ENCODE data around the gene RASA3. TPM values are rescaled to one million over a fixed set of nuclear protein-coding genes. Genes with fewer than 3 reads are reported as not detected.

RASA3 gene
- total RNA-seq, 1 experiment from 2014 or later: 16.5 TPM

GRCh38 chr13:114045113-114045735 lies 87.2 kb downstream of the RASA3 start:
- Histone ChIP-seq H3K27me3 (ENCODE audit: control insufficient read depth, insufficient read depth, low read length) (no peaks in the 10 kb centered on the region), H3K36me3 (replicated peaks; ENCODE audit: control insufficient read depth, insufficient read depth, low read length) (no peaks in the 10 kb centered on the region), H3K4me3 (ENCODE audit: insufficient read depth, low read depth, low read length) (no peak overlapping the region)
- DNase-seq: no peak

DNA sequence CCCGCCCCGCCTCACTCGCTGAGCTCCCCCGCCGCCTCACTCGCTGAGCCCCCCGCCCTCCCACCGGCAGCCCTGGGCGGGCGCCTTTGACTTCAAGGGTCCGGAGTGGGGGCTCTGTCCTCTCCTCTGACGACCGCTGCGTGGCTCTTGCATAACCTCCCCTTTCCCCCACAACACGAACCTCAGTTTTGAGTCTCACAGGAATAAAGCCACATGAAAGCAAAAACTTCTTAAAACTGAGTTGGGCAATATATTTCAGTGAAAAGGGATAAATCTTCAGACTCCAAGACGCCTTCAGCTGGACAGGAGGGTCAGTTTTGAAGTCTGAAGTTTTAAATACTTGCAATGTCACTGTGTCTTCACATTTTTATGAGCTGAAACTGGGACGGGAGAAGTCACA lies 87.9 kb downstream of the RASA3 start:
- Histone ChIP-seq H3K27me3 (ENCODE audit: control insufficient read depth, insufficient read depth, low read length) (no peaks in the 10 kb centered on the region), H3K4me3 (ENCODE audit: insufficient read depth, low read depth, low read length) (no peak overlapping the region), H3K36me3 (replicated peaks; ENCODE audit: control insufficient read depth, insufficient read depth, low read length) (no peaks in the 10 kb centered on the region)
- no peak for DNase-seq

- H3K36me3 ChIP-seq (replicated peaks; ENCODE audit: control insufficient read depth, insufficient read depth, low read length): no peaks in the 10 kb centered on the region
- no peak overlapping the region for H3K4me3 ChIP-seq (ENCODE audit: insufficient read depth, low read depth, low read length)
- H3K27me3 ChIP-seq (ENCODE audit: control insufficient read depth, insufficient read depth, low read length): no peaks in the 10 kb centered on the region
- peak; percentile 83 for DNase-seq
Observed at GRCh38 chr13:114043421-114044053, 88.9 kb downstream of the RASA3 start.

GRCh38 chr13:114042066-114042815 lies 90.2 kb downstream of the RASA3 start:
- no peaks in the 10 kb centered on the region for H3K27me3 ChIP-seq (ENCODE audit: control insufficient read depth, insufficient read depth, low read length)
- no peak for DNase-seq
- no peak overlapping the region for H3K4me3 ChIP-seq (ENCODE audit: insufficient read depth, low read depth, low read length)
- H3K36me3 ChIP-seq (replicated peaks; ENCODE audit: control insufficient read depth, insufficient read depth, low read length): no peaks in the 10 kb centered on the region

- Histone ChIP-seq H3K27me3 (ENCODE audit: control insufficient read depth, insufficient read depth, low read length) (no peaks in the 10 kb centered on the region), H3K4me3 (ENCODE audit: insufficient read depth, low read depth, low read length) (no peak overlapping the region), H3K36me3 (replicated peaks; ENCODE audit: control insufficient read depth, insufficient read depth, low read length) (no peaks in the 10 kb centered on the region)
- DNase-seq: no peak
Observed at GRCh38 chr13:114041493-114041892, 90.9 kb downstream of the RASA3 start.

DNA sequence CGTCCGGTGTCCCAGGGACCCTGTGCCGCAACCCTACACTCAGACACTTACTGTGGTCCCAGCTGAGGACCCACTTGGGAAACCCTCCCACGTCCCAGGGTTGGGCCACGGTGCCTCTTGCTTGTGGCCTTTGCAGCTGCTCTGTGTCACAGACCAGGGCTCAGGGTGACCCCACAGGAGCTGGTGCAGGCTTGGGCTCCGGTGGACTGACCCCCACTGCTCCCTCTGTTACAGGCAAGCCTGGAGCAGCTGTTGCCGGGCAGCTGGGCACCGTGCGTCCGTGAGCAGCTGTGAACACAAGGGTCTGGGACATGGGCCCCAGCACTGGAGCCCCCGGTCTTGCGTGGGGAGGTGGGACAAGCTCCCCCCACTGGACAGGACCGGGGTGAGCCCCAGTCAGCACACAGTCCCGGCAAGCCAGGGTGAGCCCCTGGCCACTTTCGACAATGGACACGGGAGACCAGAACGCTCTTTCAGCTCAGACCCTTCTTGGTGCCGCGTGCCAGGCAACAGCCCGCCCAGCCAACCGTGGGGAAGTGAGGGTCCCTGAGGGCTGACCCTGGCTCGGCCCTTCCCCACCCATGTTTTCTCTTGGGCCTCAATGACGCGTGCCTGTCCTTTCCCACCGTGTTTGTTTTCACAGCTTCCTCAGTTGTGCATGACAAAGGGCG lies 92.8 kb downstream of the RASA3 start:
- H3K27me3 ChIP-seq (ENCODE audit: control insufficient read depth, insufficient read depth, low read length): no peaks in the 10 kb centered on the region
- H3K4me3 ChIP-seq (ENCODE audit: insufficient read depth, low read depth, low read length): no peak overlapping the region
- H3K36me3 ChIP-seq (replicated peaks; ENCODE audit: control insufficient read depth, insufficient read depth, low read length): no peaks in the 10 kb centered on the region
- peak; percentile 79 for DNase-seq

DNA sequence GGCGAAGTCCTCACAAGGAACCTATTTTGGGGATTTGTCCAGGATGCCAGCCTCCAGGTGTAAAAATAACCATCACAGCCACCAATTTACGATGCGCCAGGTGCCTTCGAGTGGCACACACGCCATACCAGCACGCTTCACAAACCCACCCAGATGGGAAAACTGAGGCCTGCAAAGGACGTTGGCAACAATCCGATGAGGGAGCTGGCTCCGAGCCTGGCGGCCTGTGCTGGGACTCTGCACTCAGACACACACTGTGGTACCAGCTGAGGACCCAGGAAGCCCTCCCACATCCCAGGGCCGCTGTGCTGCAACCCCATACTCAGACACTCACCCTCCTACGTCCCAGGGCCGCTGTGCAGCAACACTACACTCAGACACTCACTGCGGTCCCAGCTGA lies 93.5 kb downstream of the RASA3 start:
- H3K36me3 ChIP-seq (replicated peaks; ENCODE audit: control insufficient read depth, insufficient read depth, low read length): no peaks in the 10 kb centered on the region
- H3K4me3 ChIP-seq (ENCODE audit: insufficient read depth, low read depth, low read length): no peak overlapping the region
- DNase-seq: no peak
- no peaks in the 10 kb centered on the region for H3K27me3 ChIP-seq (ENCODE audit: control insufficient read depth, insufficient read depth, low read length)

- no peaks in the 10 kb centered on the region for H3K36me3 ChIP-seq (replicated peaks; ENCODE audit: control insufficient read depth, insufficient read depth, low read length)
- no peak for DNase-seq
- H3K4me3 ChIP-seq (ENCODE audit: insufficient read depth, low read depth, low read length): no peak overlapping the region
- H3K27me3 ChIP-seq (ENCODE audit: control insufficient read depth, insufficient read depth, low read length): no peaks in the 10 kb centered on the region
Observed at GRCh38 chr13:114038211-114038613, 94.2 kb downstream of the RASA3 start.

DNA sequence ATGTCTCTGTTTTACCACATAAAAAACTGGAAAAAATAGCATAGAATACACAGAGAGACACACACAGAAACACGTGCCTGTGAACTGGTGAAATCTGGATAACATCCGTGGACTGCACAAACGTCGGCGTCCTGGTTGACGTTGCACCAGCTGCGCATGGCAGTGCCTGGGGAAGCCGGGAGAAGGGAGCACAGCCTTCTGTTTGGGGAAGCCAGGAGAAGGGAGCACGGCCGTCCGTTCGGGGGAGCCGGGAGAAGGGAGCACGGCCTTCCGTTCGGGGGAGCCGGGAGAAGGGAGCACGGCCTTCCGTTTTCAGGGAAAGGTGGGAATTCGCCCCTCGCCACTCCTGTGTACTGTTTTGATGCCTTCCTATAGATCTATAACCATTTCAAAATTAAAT lies 94.7 kb downstream of the RASA3 start:
- H3K27me3 ChIP-seq (ENCODE audit: control insufficient read depth, insufficient read depth, low read length): no peaks in the 10 kb centered on the region
- H3K4me3 ChIP-seq (ENCODE audit: insufficient read depth, low read depth, low read length): no peak overlapping the region
- no peaks in the 10 kb centered on the region for H3K36me3 ChIP-seq (replicated peaks; ENCODE audit: control insufficient read depth, insufficient read depth, low read length)
- no peak for DNase-seq

DNA sequence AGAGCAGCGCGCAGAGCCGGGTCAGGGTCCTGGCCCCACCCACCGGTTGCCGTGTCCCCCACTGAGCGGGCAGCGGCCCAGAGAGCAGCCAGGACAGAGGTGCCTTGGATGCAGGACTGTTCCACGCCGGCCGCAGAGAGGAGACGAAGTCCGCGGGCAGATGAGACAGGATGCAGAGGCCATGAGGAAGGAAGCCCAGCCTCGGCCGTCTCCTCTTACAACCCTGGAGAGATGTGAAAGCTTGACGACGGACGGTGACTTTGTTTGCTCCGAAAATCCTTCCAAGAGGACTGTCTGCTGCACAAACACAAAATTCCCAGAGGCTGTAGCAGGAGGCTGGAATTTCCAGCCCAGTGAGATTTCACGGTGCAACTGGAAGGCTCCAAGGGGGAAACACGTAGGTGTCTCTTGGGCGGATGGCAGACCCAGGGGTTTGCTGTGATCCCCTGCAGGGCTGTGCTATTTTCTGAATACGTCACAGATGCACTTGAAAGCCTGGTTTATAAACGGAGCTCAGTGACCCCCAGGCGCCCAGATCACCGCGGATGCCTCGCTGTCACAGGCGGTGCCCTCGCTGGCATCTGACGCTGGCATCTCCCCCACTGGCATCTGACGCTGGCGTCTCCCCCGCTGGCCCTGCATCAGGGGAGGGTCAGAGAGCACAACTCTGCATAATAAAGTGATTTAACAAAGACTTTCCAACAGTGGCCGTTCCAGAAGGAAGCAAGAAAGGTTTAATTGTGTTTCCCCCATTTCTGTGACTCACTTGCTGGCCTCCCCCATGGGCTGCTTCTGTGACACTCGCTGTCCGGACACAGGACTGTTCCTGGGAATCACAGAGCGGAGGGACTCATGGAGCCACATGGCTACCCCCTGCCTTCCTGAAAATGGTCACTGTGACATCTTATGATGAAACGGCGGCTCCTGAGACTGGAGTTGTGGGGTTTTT lies 96.6 kb downstream of the RASA3 start:
- peaks cover 3% of the 10 kb centered on the region for H3K36me3 ChIP-seq (replicated peaks; ENCODE audit: control insufficient read depth, insufficient read depth, low read length)
- H3K4me3 ChIP-seq (ENCODE audit: insufficient read depth, low read depth, low read length): no peak overlapping the region
- H3K27me3 ChIP-seq (ENCODE audit: control insufficient read depth, insufficient read depth, low read length): no peaks in the 10 kb centered on the region
- peak; percentile 80 for DNase-seq

GRCh38 chr13:114035186-114035582 lies 97.2 kb downstream of the RASA3 start:
- Histone ChIP-seq H3K27me3 (ENCODE audit: control insufficient read depth, insufficient read depth, low read length) (no peaks in the 10 kb centered on the region), H3K36me3 (replicated peaks; ENCODE audit: control insufficient read depth, insufficient read depth, low read length) (peaks cover 4% of the 10 kb centered on the region), H3K4me3 (ENCODE audit: insufficient read depth, low read depth, low read length) (no peak overlapping the region)
- DNase-seq: no peak

- Histone ChIP-seq H3K27me3 (ENCODE audit: control insufficient read depth, insufficient read depth, low read length) (no peaks in the 10 kb centered on the region), H3K4me3 (ENCODE audit: insufficient read depth, low read depth, low read length) (no peak overlapping the region), H3K36me3 (replicated peaks; ENCODE audit: control insufficient read depth, insufficient read depth, low read length) (peaks cover 4% of the 10 kb centered on the region)
- no peak for DNase-seq
Observed at GRCh38 chr13:114034481-114034891, 97.9 kb downstream of the RASA3 start.

GRCh38 chr13:114033541-114034315 lies 98.7 kb downstream of the RASA3 start:
- no peak overlapping the region for H3K4me3 ChIP-seq (ENCODE audit: insufficient read depth, low read depth, low read length)

More at GRCh38 chr13:114033541-114034315, 98.7 kb downstream of the RASA3 start:
- Histone ChIP-seq H3K36me3 (replicated peaks; ENCODE audit: control insufficient read depth, insufficient read depth, low read length) (peaks cover 4% of the 10 kb centered on the region), H3K27me3 (ENCODE audit: control insufficient read depth, insufficient read depth, low read length) (no peaks in the 10 kb centered on the region)
- DNase-seq: no peak
